GM15510 (cell line): ENCODE results near the gene STYK1.

ENCODE experiments used
- POLR2A ChIP-seq: IDR thresholded peaks from 3 replicates; pipeline ENCODE4 v1.6.1; 2011; ENCODE audit warnings: borderline replicate concordance; ENCODE audit not compliant: insufficient read length; ENCODE audit errors: extremely low read depth

The STYK1 gene

GRCh38 chr12:10705655-10706054 lies 31.8 kb upstream of the STYK1 start:
- TF ChIP-seq POLR2A = no peak

GRCh38 chr12:10701843-10702242 lies 28.0 kb upstream of the STYK1 start:
- no peak for TF ChIP-seq POLR2A

- TF ChIP-seq POLR2A = no peak
Measured at GRCh38 chr12:10701131-10701681, 27.4 kb upstream of the STYK1 start.

- no peak for TF ChIP-seq POLR2A
Measured at GRCh38 chr12:10700581-10700980, 26.7 kb upstream of the STYK1 start.

GRCh38 chr12:10697862-10698261 lies 24.0 kb upstream of the STYK1 start:
- no peak for TF ChIP-seq POLR2A

- TF ChIP-seq POLR2A = no peak
Measured at GRCh38 chr12:10697156-10697555, 23.3 kb upstream of the STYK1 start.

GRCh38 chr12:10690906-10691305 lies 17.1 kb upstream of the STYK1 start:
- no peak for TF ChIP-seq POLR2A

GRCh38 chr12:10689146-10689545 lies 15.3 kb upstream of the STYK1 start:
- no peak for TF ChIP-seq POLR2A

GRCh38 chr12:10688042-10688441 lies 14.2 kb upstream of the STYK1 start:
- TF ChIP-seq POLR2A = no peak

GRCh38 chr12:10672231-10672868 lies 1.5 kb downstream of the STYK1 start:
- TF ChIP-seq POLR2A = no peak

GRCh38 chr12:10669533-10669932 lies 4.3 kb downstream of the STYK1 start:
- TF ChIP-seq POLR2A = no peak

GRCh38 chr12:10668526-10668925 lies 5.3 kb downstream of the STYK1 start:
- no peak for TF ChIP-seq POLR2A

GRCh38 chr12:10667581-10667980 lies 6.3 kb downstream of the STYK1 start:
- no peak for TF ChIP-seq POLR2A

- no peak for TF ChIP-seq POLR2A
Measured at GRCh38 chr12:10664499-10664898, 9.4 kb downstream of the STYK1 start.

- no peak for TF ChIP-seq POLR2A
Measured at GRCh38 chr12:10663869-10664268, 10.0 kb downstream of the STYK1 start.

GRCh38 chr12:10661338-10661737 lies 12.5 kb downstream of the STYK1 start:
- TF ChIP-seq POLR2A = no peak
